Measurements from ENCODE around the gene ZCCHC14. TPM values are rescaled to one million over a fixed set of nuclear protein-coding genes. Genes with fewer than 3 reads are reported as not detected.
A peak's percentile ranks its signal among the peaks of the same experiment; 100 is the strongest.

ZCCHC14 gene
- total RNA-seq, 1 experiment from 2014 or later, result 27.7 TPM

- Histone ChIP-seq H2BK120ac (ENCODE audit: low read depth, low read length, poor library complexity, severe bottlenecking) (no peak overlapping the region), H3K56ac (ENCODE audit: insufficient read length, low read depth, low read length) (no peak overlapping the region), H3K79me1 (ENCODE audit: insufficient read depth, low read depth, low read length, poor library complexity, severe bottlenecking) (no peaks in the 10 kb centered on the region), H3K4me1 (ENCODE audit: insufficient read depth, low read length) (no peaks in the 10 kb centered on the region), H2BK5ac (ENCODE audit: insufficient read length, low read length) (no peak overlapping the region), H3K27ac (ENCODE audit: insufficient read length, low read depth, low read length) (no peak overlapping the region), H3K4me2 (ENCODE audit: insufficient read depth, insufficient read length, low read length) (no peak overlapping the region), H4K91ac (ENCODE audit: insufficient read length, low read depth, low read length) (no peak overlapping the region), H3K9me3 (ENCODE audit: control insufficient read depth, low read depth, low read length) (no peaks in the 10 kb centered on the region), H4K20me1 (ENCODE audit: control insufficient read depth, insufficient read depth, insufficient read length) (no peaks in the 10 kb centered on the region), H3K79me2 (ENCODE audit: insufficient read depth, low read length) (no peaks in the 10 kb centered on the region), H3K9ac (ENCODE audit: extremely low read depth, insufficient read length, low read length) (no peak overlapping the region), H3K14ac (ENCODE audit: insufficient read depth, low read length) (no peak overlapping the region), H3K18ac (ENCODE audit: insufficient read length, low read depth, low read length) (no peak overlapping the region), H4K8ac (replicated peaks; ENCODE audit: insufficient read length, low read depth, low read length) (no peak overlapping the region), H2BK20ac (ENCODE audit: low read depth, low read length, poor library complexity, severe bottlenecking) (no peak overlapping the region), H3K27me3 (ENCODE audit: insufficient read depth, low read length) (no peaks in the 10 kb centered on the region), H3T11ph (ENCODE audit: low read length) (no peak overlapping the region), H2BK15ac (ENCODE audit: low read depth, low read length) (no peak overlapping the region), H2AK5ac (ENCODE audit: insufficient read length, low read length) (no peak overlapping the region), H3K4ac (ENCODE audit: low read depth, low read length) (no peak overlapping the region), H3K23me2 (ENCODE audit: insufficient read length, low read depth, low read length, poor library complexity, severe bottlenecking) (no peaks in the 10 kb centered on the region), H2BK12ac (ENCODE audit: insufficient read length, low read depth, low read length) (no peak overlapping the region), H3K23ac (ENCODE audit: insufficient read length, low read depth, low read length) (no peak overlapping the region), H2AFZ (ENCODE audit: low read length) (no peak overlapping the region), H4K5ac (ENCODE audit: insufficient read length, low read depth, low read length) (no peak overlapping the region)
- H3K4me1 Mint-ChIP-seq, result no peaks in the 10 kb centered on the region
- no peak overlapping the region for H3K4me3 Mint-ChIP-seq
- H3K36me3 Mint-ChIP-seq (ENCODE audit: insufficient read depth in 1 of 3, low read depth in 3 of 3), result peaks cover 22 to 62% (median 46%) of the 10 kb centered on the region in 3 experiments
- H3K27me3 Mint-ChIP-seq (ENCODE audit: low read depth), result no peaks in the 10 kb centered on the region
- TF ChIP-seq CTCF (conservative IDR thresholded peaks at IDR 0.05), result no peak
- peak overlapping the region in 2 of 3 experiments; percentile 50 to 90; a peak in 2 of 7 replicates for H3K27ac Mint-ChIP-seq
- no peaks in the 10 kb centered on the region for H3K9me3 Mint-ChIP-seq
- no peak for DNase-seq
- WGBS (ENCODE audit: extremely low coverage, insufficient read length, low lambda C conversion rate), result no CpG with 5 or more reads among the region's 18 CpGs
Observed at GRCh38 chr16:87451563-87452210, 41.1 kb downstream of the ZCCHC14 start.
